ENCODE results near the gene MYORG. TPM values are rescaled to one million over a fixed set of nuclear protein-coding genes. Genes with fewer than 3 reads are reported as not detected.

Gene MYORG
- total RNA-seq, 1 experiment from 2014 or later = 2.4 TPM

GRCh38 chr9:34406219-34406618, 29.5 kb upstream of the MYORG start:
- no TSS peak for BruUV-seq (replicated peaks)
- no peak for TF ChIP-seq CTCF (IDR thresholded peaks at IDR 0.05; ENCODE audit: unreplicated experiment)
- no peak for DNase-seq (ENCODE audit: unreplicated experiment)
- no peaks in the 10 kb centered on the region for H3K27me3 Mint-ChIP-seq (ENCODE audit: insufficient read depth, unreplicated experiment)
- H3K4me1 Mint-ChIP-seq (ENCODE audit: insufficient read depth, unreplicated experiment) = no peaks in the 10 kb centered on the region
- no peaks in the 10 kb centered on the region for H3K9me3 Mint-ChIP-seq (ENCODE audit: unreplicated experiment)
- POLR2A ChIA-PET = no interaction called here
- no peak overlapping the region for H3K27ac Mint-ChIP-seq (ENCODE audit: low read depth, unreplicated experiment)
- H3K4me3 Mint-ChIP-seq (ENCODE audit: unreplicated experiment) = no peak overlapping the region
- H3K36me3 Mint-ChIP-seq (ENCODE audit: insufficient read depth, unreplicated experiment) = peaks cover 20% of the 10 kb centered on the region
- intact Hi-C loops (cut with micrococcal nuclease) = no loop called here
- CTCF ChIA-PET = interaction anchor here (3.3 to 4.7 kb wide), 3 partner anchors 9 to 198 kb away, joined by 35 to 59 read pairs (median 42); no protein-coding TSS in a partner anchor

- ChIA-PET CTCF (interaction anchor here (0.8 to 4.7 kb wide), 7 partner anchors 9 to 217 kb away, joined by 3 to 59 read pairs (median 22); partner anchors contain the start of genes DNAI1 and FAM219A), POLR2A (no interaction called here)
- Mint-ChIP-seq H3K27ac (ENCODE audit: low read depth, unreplicated experiment) (no peak overlapping the region), H3K4me1 (ENCODE audit: insufficient read depth, unreplicated experiment) (no peaks in the 10 kb centered on the region), H3K27me3 (ENCODE audit: insufficient read depth, unreplicated experiment) (no peaks in the 10 kb centered on the region), H3K4me3 (ENCODE audit: unreplicated experiment) (no peak overlapping the region), H3K9me3 (ENCODE audit: unreplicated experiment) (no peaks in the 10 kb centered on the region), H3K36me3 (ENCODE audit: insufficient read depth, unreplicated experiment) (peaks cover 20% of the 10 kb centered on the region)
- no TSS peak for BruUV-seq (replicated peaks)
- TF ChIP-seq CTCF (IDR thresholded peaks at IDR 0.05; ENCODE audit: unreplicated experiment) = no peak
- DNase-seq (ENCODE audit: unreplicated experiment) = no peak
- intact Hi-C loops (cut with micrococcal nuclease) = no loop called here
These were observed 29.0 kb upstream of the MYORG start for GRCh38 chr9:34405719-34406118.

GRCh38 chr9:34403554-34404380, 27.1 kb upstream of the MYORG start:
- peak; percentile 94 for TF ChIP-seq CTCF (IDR thresholded peaks at IDR 0.05; ENCODE audit: unreplicated experiment)
- H3K4me3 Mint-ChIP-seq (ENCODE audit: unreplicated experiment) = no peak overlapping the region
- DNase-seq (ENCODE audit: unreplicated experiment) = peak; percentile 71
- no peaks in the 10 kb centered on the region for H3K4me1 Mint-ChIP-seq (ENCODE audit: insufficient read depth, unreplicated experiment)
- no peak overlapping the region for H3K27ac Mint-ChIP-seq (ENCODE audit: low read depth, unreplicated experiment)
- no TSS peak for BruUV-seq (replicated peaks)
- ChIA-PET CTCF (interaction anchor here (0.5 to 4.7 kb wide), 69 partner anchors 9 to 1271 kb away, joined by 3 to 59 read pairs (median 4); partner anchors contain the start of genes DNAI1 and FAM219A), POLR2A (interaction anchor here (0.7 to 1.2 kb wide), 5 partner anchors 27 to 265 kb away, joined by 3 to 5 read pairs (median 3); partner anchors contain the start of gene DCTN3)
- no peaks in the 10 kb centered on the region for H3K27me3 Mint-ChIP-seq (ENCODE audit: insufficient read depth, unreplicated experiment)
- intact Hi-C loops (cut with micrococcal nuclease) = loop anchor here (1.0 kb wide), 2 partner anchors 97 to 200 kb away; no protein-coding TSS in a partner anchor
- H3K9me3 Mint-ChIP-seq (ENCODE audit: unreplicated experiment) = no peaks in the 10 kb centered on the region
- H3K36me3 Mint-ChIP-seq (ENCODE audit: insufficient read depth, unreplicated experiment) = peaks cover 20% of the 10 kb centered on the region

Measured in MCF 10A (cell line).